NCI-H187 treated with DMSO at 0.1 percent for 48 hours (cell line): ENCODE data around the gene C2CD5.
"Not testable (repeated sequence)": the region's sequence is repeated elsewhere in the genome, so short reads cannot be mapped to it uniquely, and the experiment has no call there.

ENCODE experiments used
- DNase-seq: peaks from one replicate; lab custom pipeline; 2025; lab: John Stamatoyannopoulos, UW

Gene C2CD5

DNA sequence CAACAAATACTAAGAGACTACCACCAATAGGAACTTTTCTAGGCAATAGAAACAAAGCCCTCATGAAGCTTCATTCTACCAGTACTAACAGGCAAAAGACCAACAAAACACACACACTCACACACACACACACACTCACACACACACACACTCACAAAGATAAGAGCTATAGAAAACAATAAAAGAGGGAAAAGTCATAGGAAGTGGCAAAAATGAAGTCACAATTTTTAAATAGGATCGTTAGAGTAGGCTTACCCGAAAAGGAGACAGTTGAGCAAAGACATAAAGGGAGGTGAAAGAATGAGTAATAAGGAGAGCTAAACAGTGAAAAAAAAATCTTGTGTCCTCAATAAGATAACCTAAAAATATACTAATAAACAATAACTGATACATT lies 66.5 kb downstream of the C2CD5 start:
- no peak for DNase-seq

DNA sequence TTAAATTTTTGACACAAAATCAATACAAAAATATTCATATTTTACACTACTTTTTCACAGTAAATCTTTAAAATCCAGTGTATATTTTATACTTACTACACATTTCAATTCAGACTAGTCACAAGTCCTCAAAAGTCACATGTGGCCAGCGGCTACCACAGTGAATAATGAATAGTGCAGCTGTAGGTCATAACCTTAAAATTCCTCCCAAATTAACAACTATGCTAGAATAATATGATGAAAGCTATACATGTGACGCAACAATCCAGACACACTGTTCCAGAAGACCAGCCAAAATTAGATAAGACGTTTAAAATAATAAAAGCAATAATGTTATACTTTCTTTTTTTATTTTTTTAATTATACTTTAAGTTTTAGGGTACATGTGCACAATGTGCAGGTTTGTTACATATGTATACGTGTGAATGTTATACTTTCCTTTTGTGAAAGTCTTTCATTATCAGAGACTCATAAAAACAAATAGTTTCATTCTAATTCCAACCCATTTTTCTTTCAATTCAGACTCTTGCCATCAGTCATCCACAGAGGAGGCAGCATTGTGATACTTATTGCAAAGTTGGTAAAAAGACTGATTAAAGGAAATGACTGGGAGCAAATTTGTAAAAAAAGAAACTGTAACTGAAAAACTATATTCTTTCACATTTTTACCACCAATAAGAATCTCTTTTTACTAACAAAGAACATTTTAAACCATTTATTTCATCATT lies 67.0 kb downstream of the C2CD5 start:
- DNase-seq: no peak

DNA sequence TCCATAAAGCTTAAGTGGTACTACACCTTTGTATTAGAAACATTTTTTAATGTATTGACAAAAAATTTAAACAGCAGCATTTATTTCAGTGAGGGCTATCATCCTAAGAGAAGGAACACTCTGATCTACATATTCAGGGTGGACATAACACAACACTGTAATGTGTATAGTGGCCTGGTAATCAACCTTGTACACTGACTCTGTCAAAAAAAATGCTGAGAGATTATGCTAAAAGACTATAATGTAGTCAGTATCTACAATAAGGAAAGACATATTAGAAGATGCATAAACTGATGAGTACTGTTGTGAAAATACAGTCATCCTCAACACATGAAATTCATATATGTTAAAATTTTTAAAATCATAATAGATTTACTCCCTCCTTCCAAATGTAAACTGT lies 68.2 kb downstream of the C2CD5 start:
- no peak for DNase-seq

DNA sequence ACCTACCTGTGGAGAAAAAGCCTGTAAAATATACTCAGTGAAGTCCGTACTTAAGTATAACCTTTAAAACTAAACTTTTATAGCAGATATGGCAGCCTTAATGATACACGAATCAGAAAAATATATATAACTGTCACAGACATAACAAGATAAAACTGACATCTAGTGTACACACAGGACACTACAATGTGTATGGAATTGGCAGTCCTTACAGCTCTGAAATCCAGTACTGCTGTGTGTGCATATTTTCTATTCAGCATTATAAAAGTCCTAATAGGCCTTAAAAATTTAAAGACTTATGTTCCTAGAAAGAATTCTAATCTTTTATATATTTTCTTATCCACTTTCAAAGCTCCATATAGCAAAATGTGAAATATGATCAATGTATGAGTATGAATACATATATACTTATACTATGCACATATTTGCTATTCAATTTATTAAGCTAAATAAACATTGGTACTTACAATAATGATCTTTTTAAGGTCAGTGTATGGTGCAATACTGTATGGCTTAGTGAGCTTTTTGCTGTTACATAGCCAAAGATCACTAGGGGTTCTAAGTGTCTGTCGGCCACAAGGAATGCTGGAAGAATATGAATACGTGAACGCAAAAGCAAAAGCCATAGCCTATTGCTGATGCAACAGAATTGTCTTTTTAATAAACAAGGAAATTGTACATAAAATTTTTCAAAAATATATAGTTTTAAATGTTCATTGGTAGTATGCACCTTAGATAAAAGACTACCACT lies 69.2 kb downstream of the C2CD5 start:
- DNase-seq: no peak

DNA sequence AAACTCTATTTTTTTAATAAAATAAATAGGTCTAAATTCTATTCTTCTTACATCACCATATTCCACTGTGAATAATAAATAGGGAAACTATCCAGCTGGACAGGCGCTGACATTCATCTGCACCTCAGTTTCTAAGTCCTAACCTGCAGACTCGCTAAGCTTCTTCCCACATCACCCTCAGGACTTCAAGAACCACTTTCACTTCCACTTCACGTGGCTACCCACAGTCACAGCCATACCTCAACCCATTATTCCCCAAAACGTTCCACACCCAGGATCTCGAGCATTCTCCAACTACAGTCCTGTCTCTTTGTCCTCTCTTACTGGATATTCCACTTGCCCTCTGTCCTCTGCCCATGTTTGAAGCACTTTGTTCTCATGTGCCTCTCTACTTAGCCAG lies 71.1 kb downstream of the C2CD5 start:
- DNase-seq: no peak

DNA sequence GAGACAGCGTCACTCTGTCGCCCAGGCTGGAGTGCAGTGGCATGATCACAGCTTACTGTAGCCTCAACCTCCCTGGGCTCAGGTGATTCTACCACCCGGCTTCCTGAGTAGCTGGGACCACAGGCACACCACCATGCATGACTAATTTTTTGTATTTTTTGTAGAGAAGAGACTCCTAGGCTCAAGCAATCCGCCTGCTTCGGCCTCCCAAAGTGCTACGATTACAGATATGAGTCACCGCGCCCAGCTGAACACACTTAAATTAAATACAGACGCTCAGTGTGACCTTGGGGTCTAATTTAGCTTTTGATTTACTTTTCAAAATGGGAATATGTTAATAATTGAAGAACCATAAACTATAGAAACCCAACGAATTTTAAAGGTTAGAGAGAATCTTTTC lies 77.2 kb downstream of the C2CD5 start:
- DNase-seq: no peak

DNA sequence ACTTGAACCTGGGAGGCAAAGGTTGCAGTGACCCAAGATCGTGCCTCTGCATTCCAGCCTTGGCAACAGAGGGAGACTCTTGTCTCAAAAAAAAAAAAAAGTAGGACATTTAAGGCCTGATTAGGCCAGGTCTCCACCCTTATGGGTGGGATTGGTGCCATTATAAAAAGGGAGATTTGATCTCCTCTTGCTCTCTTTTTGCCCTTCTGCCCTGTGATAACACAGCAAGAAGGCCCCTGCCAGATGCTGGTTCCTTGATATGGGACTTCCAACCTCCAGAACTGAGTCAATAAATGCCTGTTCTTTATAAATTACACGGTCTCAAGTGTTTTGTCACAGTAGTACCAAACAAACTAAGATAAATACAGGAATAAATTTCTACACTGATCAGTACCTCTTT lies 81.0 kb downstream of the C2CD5 start:
- DNase-seq: no peak

DNA sequence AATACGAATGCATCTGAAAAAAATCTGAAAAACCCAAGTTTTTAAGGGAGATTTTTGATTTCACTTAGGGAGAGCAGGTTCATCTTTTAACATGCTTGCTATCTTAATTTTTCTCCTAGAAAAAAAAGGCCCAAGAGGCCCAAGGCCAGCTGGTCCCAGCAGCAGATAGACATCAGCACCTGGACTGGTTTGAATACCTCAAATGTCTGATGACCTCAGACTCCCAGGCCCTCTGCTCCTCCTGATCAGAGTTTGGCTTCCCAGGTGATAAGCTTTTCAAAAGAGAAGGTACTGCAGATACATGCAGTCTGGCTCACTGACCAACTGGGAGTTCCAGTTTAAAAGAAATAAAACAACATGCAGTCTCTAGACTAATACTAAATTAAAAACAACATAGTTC lies 82.6 kb downstream of the C2CD5 start:
- DNase-seq: no peak

DNA sequence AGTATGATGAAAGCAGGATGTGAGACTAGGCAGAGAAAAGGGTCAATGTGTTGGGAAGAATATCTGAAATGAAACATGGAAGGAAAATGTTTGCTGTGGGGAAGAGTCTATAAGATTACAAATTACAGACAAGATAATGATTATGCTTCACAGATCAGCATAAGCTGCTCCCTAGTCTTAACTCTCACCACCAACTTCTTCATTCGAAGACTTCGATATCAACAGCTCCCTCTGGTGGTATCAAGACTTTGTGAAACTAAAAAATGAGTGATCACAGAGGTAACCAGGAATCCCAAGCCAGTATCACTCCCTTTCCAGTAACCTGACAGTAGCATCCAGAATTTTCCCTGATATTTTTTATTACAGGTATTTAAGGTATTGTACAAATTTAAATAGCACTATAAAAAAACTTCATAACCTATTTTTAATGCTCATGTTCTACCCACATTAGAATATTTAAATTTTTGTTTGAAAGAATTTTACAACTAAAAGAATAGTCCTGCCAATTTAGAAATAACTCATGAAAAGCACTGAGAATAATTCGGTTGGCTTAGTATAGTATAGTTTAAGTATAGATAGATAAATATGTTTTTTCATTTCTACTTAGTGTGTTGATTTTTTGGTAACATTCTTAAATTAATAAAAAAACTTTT lies 84.4 kb downstream of the C2CD5 start:
- DNase-seq: no peak

DNA sequence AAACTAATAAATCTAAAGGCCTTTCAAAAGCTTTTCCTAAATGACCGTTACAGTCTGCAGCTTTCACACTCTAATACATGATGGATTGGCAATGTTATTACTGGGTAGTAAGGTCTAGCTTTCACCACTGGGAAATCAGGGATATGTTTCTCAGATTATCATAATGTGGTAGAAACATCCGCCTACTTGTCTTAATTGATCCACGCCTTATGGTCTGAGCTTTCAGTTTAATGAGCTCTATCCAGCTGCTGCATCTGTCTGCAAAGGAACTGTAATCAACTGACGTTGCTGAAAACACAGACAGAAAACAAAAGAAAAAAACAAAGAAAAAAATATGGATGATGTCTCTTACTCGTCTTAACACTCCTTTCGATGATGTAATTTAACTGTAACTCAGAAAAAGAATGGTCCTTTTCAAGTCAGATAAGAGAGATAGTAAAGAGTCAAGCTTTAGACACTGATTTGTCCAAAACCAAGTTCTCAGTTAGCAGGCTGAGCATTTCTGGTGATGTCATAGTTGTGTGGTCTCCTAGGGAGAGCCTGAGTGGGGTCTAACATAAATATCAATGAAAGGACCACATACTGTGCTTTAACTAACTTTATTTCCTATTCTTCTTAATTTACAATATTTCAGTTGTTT lies 85.9 kb downstream of the C2CD5 start:
- no peak for DNase-seq

DNA sequence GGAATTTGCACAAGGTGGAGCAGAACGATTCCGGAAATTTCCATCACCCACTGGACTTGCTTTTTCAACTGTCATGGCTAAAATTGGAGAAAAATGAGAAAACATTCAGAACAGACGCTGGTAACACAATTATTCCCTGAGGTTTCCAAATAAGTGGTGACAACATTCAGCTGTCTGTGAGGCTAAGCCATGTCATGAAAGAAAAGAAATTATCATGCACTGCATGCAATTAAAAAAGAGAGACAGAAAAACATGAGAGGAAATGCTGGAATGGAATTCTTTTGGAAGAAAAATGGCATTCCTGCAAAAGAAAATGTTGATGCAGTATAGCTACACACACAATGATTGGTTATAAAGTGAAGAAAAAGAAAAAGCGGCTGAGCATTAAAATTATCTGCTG lies 87.3 kb downstream of the C2CD5 start:
- no peak for DNase-seq

DNA sequence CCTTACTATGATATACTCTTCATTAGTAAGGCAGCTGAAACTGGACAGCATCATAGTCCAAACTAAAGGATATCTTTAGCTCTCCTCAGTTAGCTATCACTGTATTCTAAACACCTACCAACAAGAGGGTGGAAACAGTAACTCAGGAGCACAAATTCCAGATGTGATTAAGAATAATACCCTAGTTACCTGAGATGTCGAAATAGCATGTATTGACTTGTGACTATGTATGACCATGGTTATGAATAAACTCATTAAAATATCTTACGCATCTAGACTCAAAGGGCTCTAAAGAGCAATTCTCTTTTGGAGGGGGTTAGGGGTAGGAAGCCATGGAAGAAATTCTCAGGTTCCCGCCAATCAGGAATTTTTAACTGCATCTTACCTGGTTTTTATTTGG lies 90.8 kb downstream of the C2CD5 start:
- no peak for DNase-seq

DNA sequence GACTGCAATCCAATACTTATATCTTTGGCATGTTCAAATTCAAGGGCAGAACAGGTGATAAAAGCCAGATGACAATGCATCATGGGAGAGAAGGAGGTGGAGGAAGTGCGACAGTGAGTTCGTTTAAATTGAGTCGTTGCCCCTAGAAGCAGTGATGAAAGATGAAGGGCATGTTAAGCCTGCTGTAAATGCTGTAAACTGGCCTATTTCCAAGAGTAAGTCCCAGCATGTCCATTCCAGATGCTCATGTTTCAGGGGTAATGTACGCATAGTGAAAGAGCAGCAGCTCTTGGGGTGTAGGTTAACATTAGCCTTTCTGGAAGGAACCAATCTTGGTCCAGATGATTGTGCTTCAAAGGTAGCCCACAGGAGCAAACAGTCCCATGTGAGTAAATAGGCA lies 97.1 kb downstream of the C2CD5 start:
- DNase-seq: no peak

DNA sequence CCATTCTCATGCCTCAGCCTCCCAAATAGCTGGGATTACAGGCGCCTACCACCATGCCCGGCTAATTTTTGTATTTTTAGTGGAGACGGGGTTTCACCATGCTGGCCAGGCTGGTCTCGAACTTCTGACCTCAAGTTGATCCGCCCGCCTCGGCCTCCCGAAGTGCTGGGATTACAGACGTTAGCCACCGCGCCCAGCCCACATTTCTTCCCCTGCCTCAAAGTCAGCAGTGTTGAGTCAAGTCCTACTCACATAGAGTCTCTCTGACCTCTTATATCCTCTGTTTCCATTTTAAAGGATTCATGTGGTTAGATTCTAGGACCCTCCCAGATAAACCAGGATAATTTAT lies 100.1 kb downstream of the C2CD5 start:
- DNase-seq: not testable (repeated sequence)

DNA sequence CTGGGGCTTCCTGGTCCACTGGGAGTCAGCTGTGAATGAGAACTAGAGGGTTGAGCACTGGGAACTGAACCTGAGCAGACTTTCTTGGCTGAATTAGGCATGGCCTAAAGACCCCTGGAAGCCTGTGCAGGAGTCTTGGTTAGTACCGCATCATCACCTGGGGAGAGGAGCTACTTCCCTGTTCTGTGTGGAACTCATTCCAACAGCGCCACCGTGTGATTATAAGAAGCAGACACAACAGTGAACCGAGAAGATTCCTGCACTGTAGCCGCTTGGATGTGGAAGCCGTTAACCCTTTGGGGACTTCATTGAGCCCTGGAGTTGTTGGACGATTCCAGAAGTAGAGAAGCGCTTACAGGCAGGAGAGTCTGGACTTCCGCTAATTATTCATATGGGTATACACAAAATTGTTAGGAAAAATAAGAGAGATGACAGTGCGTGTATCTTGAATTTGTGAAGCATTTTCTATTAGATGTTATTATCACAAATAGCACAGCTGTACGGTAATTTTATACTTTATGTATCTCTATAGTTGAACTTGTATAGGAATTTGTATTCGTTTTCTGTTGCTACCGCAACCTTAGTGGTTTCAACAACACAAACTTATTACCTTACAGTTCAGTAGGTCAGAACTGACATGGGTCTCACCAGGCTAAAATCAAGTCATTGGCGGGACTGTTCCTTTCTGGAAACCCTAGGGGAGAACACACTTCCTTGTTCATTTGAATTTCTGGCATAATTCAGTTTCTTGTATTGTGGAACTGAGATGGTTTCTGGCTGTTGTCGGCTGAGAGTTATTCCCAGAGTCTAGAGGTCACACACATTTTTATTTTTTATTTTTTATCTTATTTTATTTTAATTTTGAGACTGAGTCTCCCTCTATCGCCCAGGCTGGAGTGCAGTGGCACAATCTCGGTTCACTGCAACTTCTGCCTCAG lies 100.7 kb downstream of the C2CD5 start:
- peak; percentile 59 for DNase-seq

DNA sequence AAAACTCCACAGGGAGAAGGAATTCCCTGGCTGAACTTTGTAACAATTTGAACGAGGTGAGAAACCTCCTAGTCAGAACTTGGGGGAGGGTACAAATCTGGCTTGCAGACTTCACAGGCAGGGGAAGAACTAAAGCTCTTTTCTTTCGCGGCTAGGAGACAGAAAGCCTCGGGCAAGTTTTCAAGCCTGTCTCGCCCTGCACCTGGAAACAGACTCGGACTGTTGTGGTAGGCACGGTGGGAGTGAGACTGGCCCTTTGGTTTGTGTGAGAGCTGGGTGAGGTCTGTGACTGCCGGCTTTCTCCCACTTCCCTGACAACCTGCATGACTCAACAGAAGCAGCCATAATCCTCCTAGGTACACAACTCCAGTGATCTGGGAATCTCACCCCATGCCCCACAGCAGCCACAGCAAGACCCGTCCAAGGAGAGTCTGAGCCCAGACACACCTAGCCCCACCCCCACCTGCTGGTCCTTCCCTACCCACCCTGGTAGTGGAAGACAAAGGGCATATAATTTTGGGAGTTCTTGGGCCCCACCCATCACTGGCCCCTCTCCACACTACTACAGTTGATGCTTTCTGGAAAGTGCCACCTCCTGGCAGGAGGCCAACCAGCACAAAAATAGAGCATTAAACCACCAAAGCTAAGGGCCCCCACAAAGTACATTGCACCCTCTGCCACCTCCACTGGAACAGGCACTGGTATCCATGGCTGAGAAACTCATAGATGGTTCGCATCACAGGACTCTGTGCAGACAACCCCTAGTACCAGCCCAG lies 107.1 kb downstream of the C2CD5 start:
- DNase-seq: no peak

DNA sequence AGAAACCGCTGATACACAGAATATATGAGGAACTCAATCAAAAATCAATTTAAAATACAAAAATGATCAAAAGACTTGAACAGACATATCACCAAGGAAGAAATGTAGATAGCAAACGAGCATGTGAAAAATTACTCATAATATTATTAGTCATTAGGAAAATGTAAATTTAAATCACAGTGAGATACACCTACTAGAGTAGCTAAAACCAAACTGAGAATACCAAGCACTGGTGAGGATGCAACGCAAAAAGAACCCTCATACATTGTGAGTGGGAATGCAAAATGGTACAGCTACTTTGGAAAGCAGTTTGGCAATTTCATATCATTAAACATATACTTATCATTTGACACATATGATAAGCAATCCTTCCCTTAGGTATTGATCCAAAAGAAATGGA lies 108.8 kb downstream of the C2CD5 start:
- DNase-seq: no peak

DNA sequence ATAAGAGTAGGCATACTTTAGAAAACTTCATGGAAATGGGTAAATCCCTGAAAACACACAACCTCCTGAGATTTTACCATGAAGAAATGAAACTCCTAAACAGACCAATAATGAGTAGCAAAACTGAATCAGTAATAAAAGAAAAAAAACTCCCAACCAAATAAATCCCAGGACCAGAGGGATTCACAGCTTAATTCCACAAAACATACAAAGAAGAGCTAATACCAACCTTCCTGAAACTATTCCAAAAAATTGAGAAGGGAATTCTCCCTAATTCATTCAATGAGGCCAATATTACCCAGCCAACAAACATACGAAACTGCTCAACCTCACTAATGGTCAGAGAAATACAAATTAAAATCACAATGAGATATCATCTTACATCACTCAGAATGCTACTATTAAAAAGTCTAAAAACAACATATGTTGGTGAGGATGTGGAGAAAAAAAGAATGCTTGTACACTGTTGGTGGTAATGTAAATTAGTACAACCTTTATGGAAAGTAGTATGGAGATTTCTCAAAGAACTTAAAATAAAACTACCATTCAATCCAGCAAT lies 112.6 kb downstream of the C2CD5 start:
- no peak for DNase-seq

DNA sequence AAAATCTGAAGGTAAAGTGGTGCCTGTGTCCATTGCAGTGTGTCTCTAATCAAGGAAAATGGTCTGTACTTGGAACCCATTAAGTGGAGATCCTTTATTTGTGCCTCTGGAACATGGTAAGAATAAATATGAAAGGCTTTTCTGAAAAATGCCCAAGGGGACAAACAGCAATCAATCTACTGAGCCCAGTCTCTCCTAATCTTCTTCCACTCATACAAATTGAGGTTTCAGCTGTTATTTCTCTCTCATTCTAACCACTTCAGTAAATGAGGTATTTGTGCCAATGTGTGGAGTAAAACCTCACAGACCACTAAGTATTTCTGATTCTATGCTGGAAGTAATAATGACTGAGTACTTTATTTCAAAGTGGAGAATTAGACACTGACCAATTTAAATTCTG lies 127.5 kb downstream of the C2CD5 start:
- DNase-seq: no peak
